GM10266 (cell line): Measurements from ENCODE around the gene NAB2.

ENCODE experiments used
- DNase-seq: peaks from one replicate; pipeline ENCODE4 v3.0.0; 2012; ENCODE audit errors: extremely low spot score
- CTCF ChIP-seq: IDR thresholded peaks from 2 replicates; pipeline ENCODE4 v1.5.1; 2012; ENCODE audit warnings: mild to moderate bottlenecking, low read depth; ENCODE audit not compliant: control insufficient read depth, insufficient read depth; ENCODE audit errors: missing control alignments

The NAB2 gene

GRCh38 chr12:57105011-57105753, 16.3 kb downstream of the NAB2 start:
- no peak for DNase-seq
- no peak for TF ChIP-seq CTCF

- no peak for TF ChIP-seq CTCF
- no peak for DNase-seq
Observed at GRCh38 chr12:57106021-57106708, 17.3 kb downstream of the NAB2 start.

- TF ChIP-seq CTCF, result no peak
- DNase-seq, result no peak
Observed at GRCh38 chr12:57107456-57108155, 18.7 kb downstream of the NAB2 start.

GRCh38 chr12:57109207-57110103, 20.5 kb downstream of the NAB2 start:
- no peak for TF ChIP-seq CTCF
- no peak for DNase-seq

- DNase-seq, result peak; percentile 72
Observed at GRCh38 chr12:57110104-57111030, 21.5 kb downstream of the NAB2 start.

More at GRCh38 chr12:57110104-57111030, 21.5 kb downstream of the NAB2 start:
- TF ChIP-seq CTCF, result peak; percentile 6
